ENCODE measurements around the gene ZNF223. TPM values are rescaled to one million over a fixed set of nuclear protein-coding genes. Genes with fewer than 3 reads are reported as not detected.

The ZNF223 gene
- total and polyA plus RNA-seq, 10 of the 15 experiments (the other 5 are each of a cell fraction or from before 2014, with no cell fraction given), result 0.05 to 3.7 (median 0.14) TPM; not detected in 4

DNA sequence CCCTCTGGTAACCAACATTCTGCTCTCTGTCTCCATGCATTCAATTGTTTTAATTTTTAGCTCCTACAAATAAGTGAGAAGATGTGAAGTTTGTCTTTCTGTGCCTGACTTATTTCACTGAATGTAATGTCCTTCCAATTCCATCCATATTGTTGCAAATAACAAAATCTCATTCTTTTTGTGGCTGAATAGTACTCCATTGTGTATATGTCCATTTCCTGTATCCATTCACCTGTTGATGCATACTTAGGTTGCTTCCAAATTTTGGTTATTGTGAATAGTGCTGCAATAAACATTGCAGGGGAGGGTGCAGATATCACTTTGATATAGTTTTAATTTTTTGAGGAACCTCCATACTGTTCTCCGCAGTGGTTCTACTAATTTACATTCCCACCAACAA, 17.6 kb downstream of the ZNF223 start (continued):
- TF ChIP-seq EGR1 (IDR thresholded peaks at IDR 0.05; ENCODE audit: borderline replicate concordance in 1 of 2, low read depth in 2 of 2, low read length in 2 of 2) (no peak), ATF7 (IDR thresholded peaks at IDR 0.05; ENCODE audit: low read depth) (no peak), SUZ12 (IDR thresholded peaks at IDR 0.05; ENCODE audit: unreplicated experiment) (no peak)

DNA sequence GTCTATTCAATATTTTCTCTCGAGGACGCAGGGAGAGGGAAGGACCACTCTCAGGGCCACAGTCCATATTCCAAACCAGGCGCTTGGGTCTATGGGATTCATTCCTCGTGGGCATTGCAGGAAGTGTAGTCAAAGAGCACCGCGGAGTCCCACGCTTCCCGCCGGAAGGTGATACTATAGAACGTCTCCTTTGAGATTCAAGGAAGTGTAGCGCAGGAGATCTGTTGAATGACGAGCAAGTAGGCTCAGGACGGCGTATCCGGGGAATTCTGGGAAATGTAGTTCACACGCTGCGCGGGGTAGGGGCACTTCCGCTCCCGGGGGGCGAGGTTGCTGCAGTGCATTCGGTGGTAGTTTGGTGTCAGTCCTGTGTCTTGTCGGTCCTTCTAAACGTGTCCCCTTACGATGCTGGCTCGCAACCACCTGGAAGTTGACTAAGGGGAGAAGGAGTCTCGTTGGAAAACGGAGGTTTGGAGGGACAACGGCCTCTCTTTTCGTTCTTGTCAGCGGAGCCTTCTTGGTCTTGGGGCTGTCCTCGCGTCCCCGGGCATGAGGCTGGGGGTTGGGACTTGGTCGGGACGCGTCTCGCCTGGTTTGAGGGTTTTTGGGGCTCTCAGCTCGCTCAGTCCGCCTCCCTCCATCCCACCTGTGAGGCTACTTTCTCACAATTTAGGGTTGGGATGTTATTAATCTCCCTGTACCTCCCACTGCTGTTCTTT, 20.1 kb downstream of the ZNF223 start, which contains the start of gene ZNF284:
TSS of gene ZNF284 (plus strand) at position 336 of the 719 bp plus-strand sequence. CDS start 4,231 bp downstream, outside the sequence.
- Histone ChIP-seq H2AFZ (ENCODE audit: control insufficient read depth, low read depth, low read length) (peak within 1 kb of the TSS; percentile 64), H3K27me3 (replicated peaks in 1 of 2; ENCODE audit: control insufficient read depth in 2 of 2, insufficient read depth in 2 of 2, low read length in 1 of 2) (no peaks in the 10 kb centered on the region), H3K27ac (ENCODE audit: control insufficient read depth, insufficient read depth) (peak within 1 kb of the TSS; percentile 36; the same call in 1 of the 2 replicates), H3K4me1 (ENCODE audit: control insufficient read depth, insufficient read depth, low read length) (no peaks in the 10 kb centered on the region), H3K36me3 (ENCODE audit: control insufficient read depth in 2 of 2, insufficient read depth in 2 of 2, low read length in 1 of 2) (no peaks in the 10 kb centered on the region), H3K79me2 (ENCODE audit: control insufficient read depth, insufficient read depth, low read length) (no peaks in the 10 kb centered on the region), H3K4me3 (peak within 1 kb of the TSS; percentile 66), H3K4me2 (ENCODE audit: control insufficient read depth, insufficient read depth) (peak within 1 kb of the TSS; percentile 89), H3K9ac (ENCODE audit: control insufficient read depth, insufficient read depth, low read length) (peak within 1 kb of the TSS; percentile 33), H3K9me3 (replicated peaks; ENCODE audit: control insufficient read depth, insufficient read depth, low read length) (no peaks in the 10 kb centered on the region; the same call in 1 of the 3 replicates), H4K20me1 (ENCODE audit: control insufficient read depth, insufficient read depth) (no peaks in the 10 kb centered on the region)
- ATAC-seq (peak; percentile 100), DNase-seq (ENCODE audit: low read depth, low spot score) (peak; percentile 78), FAIRE-seq (peak; percentile 94)
- CTCF ChIA-PET, result interaction anchor here (0.8 to 3.1 kb wide), 4 partner anchors 21 to 330 kb away, joined by 3 to 16 read pairs (median 5); partner anchors contain the start of gene ZNF224
- SMC1A ChIA-PET (ENCODE audit: uncharacterized antibody, unreplicated experiment), result interaction anchor here (0.5 to 1.6 kb wide), 9 partner anchors 23 to 271 kb away, joined by 3 to 5 read pairs (median 3); partner anchors contain the start of genes ZNF221 and ZNF225
- BruUV-seq (replicated peaks), result TSS peak; percentile 82
- 17% methylated on average over 40 of the region's 40 CpGs for WGBS (ENCODE audit: insufficient coverage, insufficient replicate concordance, low lambda C conversion rate, missing lambda C conversion rate)
- RAD21 ChIA-PET (ENCODE audit: unreplicated experiment), result interaction anchor here (1.0 to 1.4 kb wide), 5 partner anchors 22 to 403 kb away, joined by 3 to 5 read pairs (median 4); partner anchors contain the start of gene ZNF45
- in situ Hi-C loops (cut with MboI), result no loop called here
- POLR2A ChIA-PET, result no interaction called here
- intact Hi-C loops (cut with micrococcal nuclease; ENCODE audit: unreplicated experiment), result no loop called here
- TF ChIP-seq, protein P1, sequence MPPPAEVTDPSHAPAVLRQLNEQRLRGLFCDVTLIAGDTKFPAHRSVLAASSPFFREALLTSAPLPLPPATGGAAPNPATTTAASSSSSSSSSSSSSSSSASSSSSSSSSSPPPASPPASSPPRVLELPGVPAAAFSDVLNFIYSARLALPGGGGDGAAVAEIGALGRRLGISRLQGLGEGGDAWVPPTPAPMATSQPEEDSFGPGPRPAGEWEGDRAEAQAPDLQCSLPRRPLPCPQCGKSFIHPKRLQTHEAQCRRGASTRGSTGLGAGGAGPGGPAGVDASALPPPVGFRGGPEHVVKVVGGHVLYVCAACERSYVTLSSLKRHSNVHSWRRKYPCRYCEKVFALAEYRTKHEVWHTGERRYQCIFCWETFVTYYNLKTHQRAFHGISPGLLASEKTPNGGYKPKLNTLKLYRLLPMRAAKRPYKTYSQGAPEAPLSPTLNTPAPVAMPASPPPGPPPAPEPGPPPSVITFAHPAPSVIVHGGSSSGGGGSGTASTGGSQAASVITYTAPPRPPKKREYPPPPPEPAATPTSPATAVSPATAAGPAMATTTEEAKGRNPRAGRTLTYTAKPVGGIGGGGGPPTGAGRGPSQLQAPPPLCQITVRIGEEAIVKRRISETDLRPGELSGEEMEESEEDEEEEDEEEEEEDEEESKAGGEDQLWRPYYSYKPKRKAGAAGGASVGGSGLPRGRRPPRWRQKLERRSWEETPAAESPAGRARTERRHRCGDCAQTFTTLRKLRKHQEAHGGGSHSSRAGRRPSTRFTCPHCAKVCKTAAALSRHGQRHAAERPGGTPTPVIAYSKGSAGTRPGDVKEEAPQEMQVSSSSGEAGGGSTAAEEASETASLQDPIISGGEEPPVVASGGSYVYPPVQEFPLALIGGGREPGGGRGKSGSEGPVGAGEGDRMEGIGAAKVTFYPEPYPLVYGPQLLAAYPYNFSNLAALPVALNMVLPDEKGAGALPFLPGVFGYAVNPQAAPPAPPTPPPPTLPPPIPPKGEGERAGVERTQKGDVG (CRISPR knock-in tag; IDR thresholded peaks at IDR 0.05), result no peak
- TF ChIP-seq IKZF1 (conservative IDR thresholded peaks at IDR 0.05) (peak; percentile 91), YY1 (IDR thresholded peaks at IDR 0.05; ENCODE audit: low read depth, low read length) (peak; percentile 39; the same call in 1 of the 2 replicates), BCL11A (IDR thresholded peaks at IDR 0.05; ENCODE audit: low read depth, low read length) (no peak), NR2C1 (IDR thresholded peaks at IDR 0.05) (peak; percentile 65; the same call in 1 of the 2 replicates), PML (IDR thresholded peaks at IDR 0.05; ENCODE audit: low read length) (no peak), GABPA (IDR thresholded peaks at IDR 0.05; ENCODE audit: low read depth) (peak; percentile 87), ZSCAN29 (IDR thresholded peaks at IDR 0.05) (no peak), BACH1 (IDR thresholded peaks at IDR 0.05; ENCODE audit: borderline replicate concordance) (no peak), NFYA (IDR thresholded peaks at IDR 0.05; ENCODE audit: borderline replicate concordance, low read depth, low read length) (no peak), IKZF2 (IDR thresholded peaks at IDR 0.05) (peak; percentile 60 to 71; a peak in 2 of 4 replicates), STAT1 (conservative IDR thresholded peaks at IDR 0.05) (no peak), LARP7 (IDR thresholded peaks at IDR 0.05) (no peak; the same call in 1 of the 2 replicates), MTA3 (IDR thresholded peaks at IDR 0.05; ENCODE audit: borderline replicate concordance, low read length) (no peak)
- TF ChIP-seq, protein P2, sequence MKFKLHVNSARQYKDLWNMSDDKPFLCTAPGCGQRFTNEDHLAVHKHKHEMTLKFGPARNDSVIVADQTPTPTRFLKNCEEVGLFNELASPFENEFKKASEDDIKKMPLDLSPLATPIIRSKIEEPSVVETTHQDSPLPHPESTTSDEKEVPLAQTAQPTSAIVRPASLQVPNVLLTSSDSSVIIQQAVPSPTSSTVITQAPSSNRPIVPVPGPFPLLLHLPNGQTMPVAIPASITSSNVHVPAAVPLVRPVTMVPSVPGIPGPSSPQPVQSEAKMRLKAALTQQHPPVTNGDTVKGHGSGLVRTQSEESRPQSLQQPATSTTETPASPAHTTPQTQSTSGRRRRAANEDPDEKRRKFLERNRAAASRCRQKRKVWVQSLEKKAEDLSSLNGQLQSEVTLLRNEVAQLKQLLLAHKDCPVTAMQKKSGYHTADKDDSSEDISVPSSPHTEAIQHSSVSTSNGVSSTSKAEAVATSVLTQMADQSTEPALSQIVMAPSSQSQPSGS (IDR thresholded peaks at IDR 0.05; ENCODE audit: low read length), result no peak
